Ovary (tissue), 9 donors: Measurements from ENCODE around the gene RUNX2. TPM values are rescaled to one million over a fixed set of nuclear protein-coding genes. Genes with fewer than 3 reads are reported as not detected.

Source experiments
- DNase-seq, 5 donors: peaks; one replicate each; pipeline ENCODE4 v3.0.0-alpha.2; 2019 to 2020
- H3K27ac ChIP-seq, 2 donors: fragments of 200-600 bp; one replicate each; pipeline versions ENCODE4 v1.5.1 to v1.8.0; 2019 to 2022
- H3K27me3 ChIP-seq: fragments of 200-600 bp; one replicate; pipeline ENCODE4 v1.8.0; 2022
- H3K36me3 ChIP-seq: fragments of 200-600 bp; sonication (generic); one replicate; pipeline ENCODE4 v1.5.1; 2019
- H3K4me1 ChIP-seq: one replicate; pipeline ENCODE4 v1.8.1; 2013; ENCODE audit warnings: mild to moderate bottlenecking, moderate library complexity; ENCODE audit not compliant: insufficient read depth
- H3K4me3 ChIP-seq: fragments of 200-600 bp; sonication (generic); one replicate; pipeline ENCODE4 v1.5.1; 2017
- H3K9me3 ChIP-seq, 2 donors: fragments of 200-600 bp in 1 of 2; sonication (generic) in 1 of 2; one replicate each; pipeline versions ENCODE4 v1.5.1 to v1.8.1; 2013 to 2019; ENCODE audit warnings: mild to moderate bottlenecking in 1 of 2, moderate library complexity in 1 of 2
- CTCF ChIP-seq, 3 donors: fragments of 450-650 bp in 2 of 3; fragments of 200-600 bp in 1 of 3; IDR thresholded peaks; one replicate each; pipeline versions ENCODE4 v1.5.1 to v1.8.0; 2016 to 2022; ENCODE audit warnings: antibody characterized with exemption in 3 of 3, mild to moderate bottlenecking in 1 of 3
- EP300 ChIP-seq: sonication (generic); formaldehyde crosslinking; IDR thresholded peaks from one replicate; pipeline ENCODE4 v1.6.1; 2017; ENCODE audit warnings: antibody characterized with exemption
- POLR2A ChIP-seq: fragments of 450-650 bp; IDR thresholded peaks from one replicate; pipeline ENCODE4 v1.6.1; 2017; ENCODE audit warnings: antibody characterized with exemption, mild to moderate bottlenecking, moderate library complexity
- WGBS, 3 donors: extraction: QIAGEN DNeasy Blood & Tissue Kit in 1 of 3; methylation state at CpG; one replicate each; pipeline versions ENCODE4 v1.1.5 to v1.1.7; 2013 to 2017; 5-methylcytosine and 5-hydroxymethylcytosine counted together
- intact Hi-C, 4 donors: fragments of 100-400 bp; cut with DNase I; formaldehyde crosslinking; loops; one replicate each; pipeline versions ENCODE4 v1.11.0 to v1.15.1; 2022 to 2023
- polyA plus RNA-seq, 2 donors: library from polyadenylated mRNA; stranded (reverse); fragments of 200-250 nt in 1 of 2; fragments of 350-450 nt in 1 of 2; fragmentation: Illumina TruSeq in 1 of 2; extraction: RNeasy Lipid Tissue Mini Kit (QIAGEN cat#74804) in 1 of 2; gene quantifications; one replicate each; pipeline ENCODE4 v1.2.3, GENCODE V29; 2013 to 2014
- total RNA-seq, 7 donors: library from RNA; depleted of rRNA in 2 of 7; stranded (reverse); fragments of >200 nt in 2 of 7; fragmentation: NEBNext Ultra II Directional in 3 of 7; extraction: Animal tissue kit (Norgen Biotek cat#: 25700) in 3 of 7; gene quantifications; one replicate each; pipeline versions ENCODE4 v1.1.0 to v1.2.4, GENCODE V29; 2016 to 2023
- donor health status: DM: no; HTN: no; CAD: no; lungs with moderate emphysema.
- donor health status: DM: no; HTN: no; CAD: no.
- donor health status: Bipolar disorder and iron deficiency.
- donor health status: DM: yes; HTN: yes; CAD: no.
- donor health status: DM: no; HTN: no; CAD: no.
- donor health status: DM: yes; HTN: yes; CAD: no.

The RUNX2 gene
- total and polyA plus RNA-seq, 9 donors: 1.1 to 25.2 (median 3.3) TPM

GRCh38 chr6:45592991-45593390 lies 264.9 kb downstream of the RUNX2 start:
- Histone ChIP-seq H3K4me1 (no peaks in the 10 kb centered on the region), H3K4me3 (no peak overlapping the region), H3K27me3 (no peaks in the 10 kb centered on the region), H3K27ac (no peak overlapping the region), H3K9me3 (no peaks in the 10 kb centered on the region), H3K36me3 (no peaks in the 10 kb centered on the region)
- DNase-seq: no peak
- WGBS, 3 donors: 74 to 83% (median 80%) methylated on average over 2 of the region's 2 CpGs
- TF ChIP-seq CTCF (IDR thresholded peaks at IDR 0.05) (no peak), POLR2A (no peak), EP300 (no peak)
- intact Hi-C loops: no loop called here

- no peak for DNase-seq
- H3K36me3 ChIP-seq: no peaks in the 10 kb centered on the region
- no peaks in the 10 kb centered on the region for H3K9me3 ChIP-seq
- 75 to 78% (median 76%) methylated on average over 5 of the region's 5 CpGs for WGBS, 3 donors
- no peak overlapping the region for H3K4me3 ChIP-seq
- TF ChIP-seq EP300: no peak
- TF ChIP-seq CTCF (IDR thresholded peaks at IDR 0.05): no peak
- no peak for TF ChIP-seq POLR2A
- H3K27ac ChIP-seq: no peak overlapping the region
- H3K4me1 ChIP-seq: no peaks in the 10 kb centered on the region
- intact Hi-C loops: no loop called here
- H3K27me3 ChIP-seq: no peaks in the 10 kb centered on the region
These were observed 267.1 kb downstream of the RUNX2 start for GRCh38 chr6:45595010-45595851.

GRCh38 chr6:45597424-45597823 lies 269.3 kb downstream of the RUNX2 start:
- H3K9me3 ChIP-seq: no peaks in the 10 kb centered on the region
- TF ChIP-seq EP300 (no peak), POLR2A (no peak), CTCF (IDR thresholded peaks at IDR 0.05) (no peak)
- intact Hi-C loops: no loop called here
- H3K4me1 ChIP-seq: no peaks in the 10 kb centered on the region
- no peak overlapping the region for H3K27ac ChIP-seq
- DNase-seq: no peak
- no peaks in the 10 kb centered on the region for H3K27me3 ChIP-seq
- H3K4me3 ChIP-seq: no peak overlapping the region
- 92 to 95% (median 93%) methylated on average over 5 of the region's 5 CpGs for WGBS, 3 donors
- H3K36me3 ChIP-seq: no peaks in the 10 kb centered on the region

- TF ChIP-seq EP300 (no peak), CTCF (IDR thresholded peaks at IDR 0.05) (no peak), POLR2A (no peak)
- DNase-seq: no peak
- Histone ChIP-seq H3K27me3 (no peaks in the 10 kb centered on the region), H3K4me1 (no peaks in the 10 kb centered on the region), H3K36me3 (no peaks in the 10 kb centered on the region), H3K27ac (no peak overlapping the region), H3K9me3 (no peaks in the 10 kb centered on the region), H3K4me3 (no peak overlapping the region)
- intact Hi-C loops: no loop called here
These were observed 270.9 kb downstream of the RUNX2 start for GRCh38 chr6:45599053-45599452.
